ENCODE data around the gene RDH5.

Gene RDH5

GRCh38 chr12:55712700-55713415 lies 7.3 kb upstream of the RDH5 start:
- no peak for DNase-seq

- DNase-seq: no peak
These were observed 6.5 kb upstream of the RDH5 start for GRCh38 chr12:55713721-55714120.

GRCh38 chr12:55715169-55715764 lies 4.9 kb upstream of the RDH5 start:
- DNase-seq: no peak

- peak; percentile 83 to 97 (median 91) for DNase-seq
These were observed 4.2 kb upstream of the RDH5 start, which contains the start of gene BLOC1S1 for GRCh38 chr12:55715833-55716581. Gene BLOC1S1 (plus strand): TSS chr12:55716046. CDS start chr12:55716052, 6 bp downstream.

- no peak for DNase-seq
These were observed 3.6 kb upstream of the RDH5 start for GRCh38 chr12:55716582-55716957.

- no peak for DNase-seq
These were observed 2.9 kb upstream of the RDH5 start for GRCh38 chr12:55717011-55718007.

GRCh38 chr12:55718015-55718414 lies 2.2 kb upstream of the RDH5 start:
- DNase-seq: no peak

- no peak for DNase-seq
These were observed 1.4 kb upstream of the RDH5 start for GRCh38 chr12:55718624-55719275.

- DNase-seq: no peak
These were observed 822 bp upstream of the RDH5 start for GRCh38 chr12:55719371-55719770.

GRCh38 chr12:55720894-55721444 lies 776 bp downstream of the RDH5 start:
- peak in 2 of 5 experiments; percentile 18 to 85 for DNase-seq

GRCh38 chr12:55721601-55722213 lies 1.5 kb downstream of the RDH5 start:
- no peak for DNase-seq

- DNase-seq: no peak
These were observed 2.8 kb downstream of the RDH5 start for GRCh38 chr12:55722948-55723347.

- no peak for DNase-seq
These were observed 3.5 kb downstream of the RDH5 start for GRCh38 chr12:55723516-55724225.

- DNase-seq: peak in 4 of 5 experiments; percentile 33 to 78 (median 48)
These were observed 4.2 kb downstream of the RDH5 start for GRCh38 chr12:55724226-55724939.

GRCh38 chr12:55724940-55725309 lies 4.7 kb downstream of the RDH5 start:
- no peak for DNase-seq

- DNase-seq: no peak
These were observed 5.4 kb downstream of the RDH5 start for GRCh38 chr12:55725556-55725955.

- no peak for DNase-seq
These were observed 6.8 kb downstream of the RDH5 start for GRCh38 chr12:55726971-55727370.

GRCh38 chr12:55727643-55728185 lies 7.5 kb downstream of the RDH5 start:
- DNase-seq: no peak

- DNase-seq: peak in 1 of 5 experiments; percentile 32
These were observed 8.2 kb downstream of the RDH5 start for GRCh38 chr12:55728186-55728938.

Measured in T-helper 2 cell (primary cell).